ENCODE measurements around the gene COMMD3.

DNA sequence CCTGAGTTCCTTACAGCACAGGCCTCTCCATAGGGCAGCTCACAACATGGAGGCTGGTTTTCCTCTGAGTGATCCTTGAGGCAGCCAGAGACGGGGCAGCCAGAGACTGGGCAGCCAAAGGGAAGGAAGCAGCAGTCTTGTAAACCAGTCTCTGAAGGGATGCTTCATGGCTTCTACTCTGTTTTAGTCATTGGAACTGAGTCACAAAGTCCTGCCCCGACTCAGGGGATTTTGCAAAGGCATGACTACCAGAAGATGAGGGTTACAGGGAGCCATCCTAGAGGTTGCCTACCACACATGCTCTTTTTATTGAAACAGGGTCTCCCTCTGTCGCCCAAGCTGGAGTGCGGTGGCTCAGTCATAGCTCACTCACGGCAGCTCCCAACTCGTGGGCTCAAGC lies 44.4 kb upstream of the COMMD3 start:
- TF ChIP-seq, protein P1, sequence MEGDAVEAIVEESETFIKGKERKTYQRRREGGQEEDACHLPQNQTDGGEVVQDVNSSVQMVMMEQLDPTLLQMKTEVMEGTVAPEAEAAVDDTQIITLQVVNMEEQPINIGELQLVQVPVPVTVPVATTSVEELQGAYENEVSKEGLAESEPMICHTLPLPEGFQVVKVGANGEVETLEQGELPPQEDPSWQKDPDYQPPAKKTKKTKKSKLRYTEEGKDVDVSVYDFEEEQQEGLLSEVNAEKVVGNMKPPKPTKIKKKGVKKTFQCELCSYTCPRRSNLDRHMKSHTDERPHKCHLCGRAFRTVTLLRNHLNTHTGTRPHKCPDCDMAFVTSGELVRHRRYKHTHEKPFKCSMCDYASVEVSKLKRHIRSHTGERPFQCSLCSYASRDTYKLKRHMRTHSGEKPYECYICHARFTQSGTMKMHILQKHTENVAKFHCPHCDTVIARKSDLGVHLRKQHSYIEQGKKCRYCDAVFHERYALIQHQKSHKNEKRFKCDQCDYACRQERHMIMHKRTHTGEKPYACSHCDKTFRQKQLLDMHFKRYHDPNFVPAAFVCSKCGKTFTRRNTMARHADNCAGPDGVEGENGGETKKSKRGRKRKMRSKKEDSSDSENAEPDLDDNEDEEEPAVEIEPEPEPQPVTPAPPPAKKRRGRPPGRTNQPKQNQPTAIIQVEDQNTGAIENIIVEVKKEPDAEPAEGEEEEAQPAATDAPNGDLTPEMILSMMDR (IDR thresholded peaks at IDR 0.05): no peak
- TF ChIP-seq EZH2 (IDR thresholded peaks at IDR 0.05; ENCODE audit: borderline replicate concordance, insufficient read depth, low read depth, low read length, poor library complexity, severe bottlenecking): no peak

Measured in B cell (primary cell).